ENCODE measurements around the gene SPON1.
"Not testable (repeated sequence)": the region's sequence is repeated elsewhere in the genome, so short reads cannot be mapped to it uniquely, and the experiment has no call there.

SPON1 gene

GRCh38 chr11:14150878-14151277, 188.4 kb downstream of the SPON1 start:
- Histone ChIP-seq H3K27ac (ENCODE audit: low read length) (no peak overlapping the region), H4K20me1 (ENCODE audit: insufficient read depth, low read length) (no peaks in the 10 kb centered on the region), H3K27me3 (replicated peaks; ENCODE audit: insufficient read depth, low read length) (no peaks in the 10 kb centered on the region), H3K79me2 (ENCODE audit: low read length) (no peaks in the 10 kb centered on the region), H3K4me2 (ENCODE audit: low read depth, low read length) (no peak overlapping the region), H3K36me3 (replicated peaks; ENCODE audit: insufficient read depth, low read length) (no peaks in the 10 kb centered on the region), H3K9me3 (replicated peaks; ENCODE audit: insufficient read depth, low read length) (no peaks in the 10 kb centered on the region), H3K4me3 (ENCODE audit: low read length) (no peak overlapping the region), H3K9ac (ENCODE audit: low read length) (no peak overlapping the region), H2AFZ (ENCODE audit: low read length) (no peak overlapping the region), H3K4me1 (ENCODE audit: low read length) (no peaks in the 10 kb centered on the region), H3F3A (ENCODE audit: insufficient read depth, low read length) (no peaks in the 10 kb centered on the region), H3K9me2 (replicated peaks; ENCODE audit: insufficient read depth, low read length) (no peaks in the 10 kb centered on the region)
- no peak for DNase-seq
- no peak for TF ChIP-seq EZH2phosphoT487 (IDR thresholded peaks at IDR 0.05; ENCODE audit: low read length)
- no peak for TF ChIP-seq EZH2 (optimal IDR thresholded peaks at IDR 0.05; ENCODE audit: low read depth, low read length)
- TF ChIP-seq CTCF (IDR thresholded peaks at IDR 0.05; ENCODE audit: low read length) = no peak

GRCh38 chr11:14154103-14154502, 191.6 kb downstream of the SPON1 start:
- not testable (repeated sequence) for DNase-seq; H3K9me2 ChIP-seq (replicated peaks; ENCODE audit: insufficient read depth, low read length); H3K4me2 ChIP-seq (ENCODE audit: low read depth, low read length); H3K4me1 ChIP-seq (ENCODE audit: low read length); H2AFZ ChIP-seq (ENCODE audit: low read length); H3F3A ChIP-seq (ENCODE audit: insufficient read depth, low read length); H3K27me3 ChIP-seq (replicated peaks; ENCODE audit: insufficient read depth, low read length); H3K4me3 ChIP-seq (ENCODE audit: low read length); H3K9me3 ChIP-seq (replicated peaks; ENCODE audit: insufficient read depth, low read length); H3K9ac ChIP-seq (ENCODE audit: low read length); H3K27ac ChIP-seq (ENCODE audit: low read length); H3K79me2 ChIP-seq (ENCODE audit: low read length); H3K36me3 ChIP-seq (replicated peaks; ENCODE audit: insufficient read depth, low read length); H4K20me1 ChIP-seq (ENCODE audit: insufficient read depth, low read length)

- Histone ChIP-seq H4K20me1 (ENCODE audit: insufficient read depth, low read length) (no peaks in the 10 kb centered on the region), H3K4me3 (ENCODE audit: low read length) (no peak overlapping the region), H3F3A (ENCODE audit: insufficient read depth, low read length) (no peaks in the 10 kb centered on the region), H3K4me1 (ENCODE audit: low read length) (no peaks in the 10 kb centered on the region), H2AFZ (ENCODE audit: low read length) (no peak overlapping the region), H3K27me3 (replicated peaks; ENCODE audit: insufficient read depth, low read length) (no peaks in the 10 kb centered on the region), H3K4me2 (ENCODE audit: low read depth, low read length) (no peak overlapping the region), H3K9me3 (replicated peaks; ENCODE audit: insufficient read depth, low read length) (no peaks in the 10 kb centered on the region), H3K36me3 (replicated peaks; ENCODE audit: insufficient read depth, low read length) (no peaks in the 10 kb centered on the region), H3K9me2 (replicated peaks; ENCODE audit: insufficient read depth, low read length) (no peaks in the 10 kb centered on the region), H3K9ac (ENCODE audit: low read length) (no peak overlapping the region), H3K27ac (ENCODE audit: low read length) (no peak overlapping the region), H3K79me2 (ENCODE audit: low read length) (no peaks in the 10 kb centered on the region)
- no peak for DNase-seq
- TF ChIP-seq CTCF (IDR thresholded peaks at IDR 0.05; ENCODE audit: low read length) (no peak), EZH2 (optimal IDR thresholded peaks at IDR 0.05; ENCODE audit: low read depth, low read length) (no peak)
These were observed 195.9 kb downstream of the SPON1 start for GRCh38 chr11:14158393-14158792.

GRCh38 chr11:14163576-14163975, 201.1 kb downstream of the SPON1 start:
- Histone ChIP-seq H3K9ac (ENCODE audit: low read length) (no peak overlapping the region), H3K9me2 (replicated peaks; ENCODE audit: insufficient read depth, low read length) (no peaks in the 10 kb centered on the region), H3K27me3 (replicated peaks; ENCODE audit: insufficient read depth, low read length) (no peaks in the 10 kb centered on the region), H3K4me2 (ENCODE audit: low read depth, low read length) (no peak overlapping the region), H3K27ac (ENCODE audit: low read length) (no peak overlapping the region), H4K20me1 (ENCODE audit: insufficient read depth, low read length) (no peaks in the 10 kb centered on the region), H3K4me1 (ENCODE audit: low read length) (no peaks in the 10 kb centered on the region), H2AFZ (ENCODE audit: low read length) (no peak overlapping the region), H3F3A (ENCODE audit: insufficient read depth, low read length) (no peaks in the 10 kb centered on the region), H3K36me3 (replicated peaks; ENCODE audit: insufficient read depth, low read length) (no peaks in the 10 kb centered on the region), H3K4me3 (ENCODE audit: low read length) (no peak overlapping the region), H3K9me3 (replicated peaks; ENCODE audit: insufficient read depth, low read length) (no peaks in the 10 kb centered on the region), H3K79me2 (ENCODE audit: low read length) (no peaks in the 10 kb centered on the region)
- no peak for DNase-seq
- TF ChIP-seq CTCF (IDR thresholded peaks at IDR 0.05; ENCODE audit: low read length) (no peak), EZH2phosphoT487 (IDR thresholded peaks at IDR 0.05; ENCODE audit: low read length) (no peak), EZH2 (optimal IDR thresholded peaks at IDR 0.05; ENCODE audit: low read depth, low read length) (no peak)

GRCh38 chr11:14173679-14174078, 211.2 kb downstream of the SPON1 start:
- DNase-seq; H3K27me3 ChIP-seq (replicated peaks; ENCODE audit: insufficient read depth, low read length); H3K9ac ChIP-seq (ENCODE audit: low read length); H3K36me3 ChIP-seq (replicated peaks; ENCODE audit: insufficient read depth, low read length); H3K9me2 ChIP-seq (replicated peaks; ENCODE audit: insufficient read depth, low read length); H3K79me2 ChIP-seq (ENCODE audit: low read length); H2AFZ ChIP-seq (ENCODE audit: low read length); H3K4me3 ChIP-seq (ENCODE audit: low read length); H3K9me3 ChIP-seq (replicated peaks; ENCODE audit: insufficient read depth, low read length); H3F3A ChIP-seq (ENCODE audit: insufficient read depth, low read length); H3K4me1 ChIP-seq (ENCODE audit: low read length); H3K27ac ChIP-seq (ENCODE audit: low read length); H4K20me1 ChIP-seq (ENCODE audit: insufficient read depth, low read length); H3K4me2 ChIP-seq (ENCODE audit: low read depth, low read length): not testable (repeated sequence)
